ENCODE results near the gene COL28A1.

The COL28A1 gene

DNA sequence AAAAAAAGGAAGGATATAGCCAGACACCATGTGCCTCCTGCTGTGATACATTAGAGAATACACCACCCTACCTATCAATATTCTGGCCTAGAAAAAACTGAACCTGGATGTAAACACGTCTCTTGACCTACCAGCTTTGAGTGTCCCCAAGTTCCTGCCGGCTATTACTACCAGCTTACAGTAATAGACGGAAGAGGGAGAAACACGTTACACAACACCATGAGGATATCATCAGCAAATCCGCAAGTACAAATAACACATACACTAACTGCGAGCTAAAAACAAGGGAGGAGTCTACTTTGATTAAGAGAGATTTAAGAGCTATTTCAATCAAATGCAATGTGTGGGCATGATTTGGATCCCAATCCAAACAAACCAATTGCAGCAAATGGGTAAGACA is 113.0 kb downstream of the COL28A1 start:
- CTCF ChIA-PET = interaction anchor here (1.5 to 4.3 kb wide), 4 partner anchors 118 to 873 kb away, joined by 5 to 39 read pairs (median 15); no protein-coding TSS in a partner anchor
- H3K9me3 ChIP-seq (ENCODE audit: control insufficient read depth, insufficient read depth, low read depth, low read length) = no peaks in the 10 kb centered on the region
- H3K36me3 ChIP-seq (ENCODE audit: control insufficient read depth in 2 of 2, insufficient read depth in 1 of 2, low read length in 2 of 2) = no peaks in the 10 kb centered on the region
- no peak overlapping the region for H3K4me3 ChIP-seq (ENCODE audit: low read depth, low read length)
- H3K27ac ChIP-seq (ENCODE audit: extremely low read depth, low read depth, low read length) = no peak overlapping the region
- POLR2A ChIA-PET = no interaction called here
- TF ChIP-seq TCF7L2 (IDR thresholded peaks at IDR 0.05; ENCODE audit: borderline replicate concordance, low read depth, low read length) = no peak
- no peak for TF ChIP-seq ZNF664 (tag by site-specific recombination; IDR thresholded peaks at IDR 0.05)
- no peaks in the 10 kb centered on the region for H3K4me1 ChIP-seq (ENCODE audit: control insufficient read depth, insufficient read depth, low read length)

- H3K4me3 ChIP-seq (ENCODE audit: low read depth, low read length) = no peak overlapping the region
- CTCF ChIA-PET = interaction anchor here (0.7 to 4.3 kb wide), 4 partner anchors 119 to 874 kb away, joined by 3 to 39 read pairs (median 13); no protein-coding TSS in a partner anchor
- no peak overlapping the region for H3K27ac ChIP-seq (ENCODE audit: extremely low read depth, low read depth, low read length)
- TF ChIP-seq, protein P1, sequence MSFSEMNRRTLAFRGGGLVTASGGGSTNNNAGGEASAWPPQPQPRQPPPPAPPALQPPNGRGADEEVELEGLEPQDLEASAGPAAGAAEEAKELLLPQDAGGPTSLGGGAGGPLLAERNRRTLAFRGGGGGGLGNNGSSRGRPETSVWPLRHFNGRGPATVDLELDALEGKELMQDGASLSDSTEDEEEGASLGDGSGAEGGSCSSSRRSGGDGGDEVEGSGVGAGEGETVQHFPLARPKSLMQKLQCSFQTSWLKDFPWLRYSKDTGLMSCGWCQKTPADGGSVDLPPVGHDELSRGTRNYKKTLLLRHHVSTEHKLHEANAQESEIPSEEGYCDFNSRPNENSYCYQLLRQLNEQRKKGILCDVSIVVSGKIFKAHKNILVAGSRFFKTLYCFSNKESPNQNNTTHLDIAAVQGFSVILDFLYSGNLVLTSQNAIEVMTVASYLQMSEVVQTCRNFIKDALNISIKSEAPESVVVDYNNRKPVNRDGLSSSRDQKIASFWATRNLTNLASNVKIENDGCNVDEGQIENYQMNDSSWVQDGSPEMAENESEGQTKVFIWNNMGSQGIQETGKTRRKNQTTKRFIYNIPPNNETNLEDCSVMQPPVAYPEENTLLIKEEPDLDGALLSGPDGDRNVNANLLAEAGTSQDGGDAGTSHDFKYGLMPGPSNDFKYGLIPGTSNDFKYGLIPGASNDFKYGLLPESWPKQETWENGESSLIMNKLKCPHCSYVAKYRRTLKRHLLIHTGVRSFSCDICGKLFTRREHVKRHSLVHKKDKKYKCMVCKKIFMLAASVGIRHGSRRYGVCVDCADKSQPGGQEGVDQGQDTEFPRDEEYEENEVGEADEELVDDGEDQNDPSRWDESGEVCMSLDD (tag by site-specific recombination; IDR thresholded peaks at IDR 0.05) = no peak
- TF ChIP-seq ZNF394 (tag by site-specific recombination; IDR thresholded peaks at IDR 0.05; ENCODE audit: borderline replicate concordance) (no peak), ZNF266 (tag by site-specific recombination; IDR thresholded peaks at IDR 0.05; ENCODE audit: low read depth) (no peak), ZNF621 (tag by site-specific recombination; IDR thresholded peaks at IDR 0.05) (no peak), ZNF677 (tag by site-specific recombination; IDR thresholded peaks at IDR 0.05) (no peak), ZNF560 (tag by site-specific recombination; IDR thresholded peaks at IDR 0.05; ENCODE audit: borderline replicate concordance) (no peak), ZNF600 (tag by site-specific recombination; IDR thresholded peaks at IDR 0.05) (no peak), ZNF626 (tag by site-specific recombination; IDR thresholded peaks at IDR 0.05) (no peak), SETDB1 (IDR thresholded peaks at IDR 0.05; ENCODE audit: insufficient read length, low read length) (no peak), ZNF114 (tag by site-specific recombination; IDR thresholded peaks at IDR 0.05) (no peak), ZNF785 (tag by site-specific recombination; IDR thresholded peaks at IDR 0.05) (no peak), ZBTB17 (tag by site-specific recombination; IDR thresholded peaks at IDR 0.05) (no peak), ZNF148 (tag by site-specific recombination; IDR thresholded peaks at IDR 0.05; ENCODE audit: borderline replicate concordance) (no peak), ZSCAN16 (tag by site-specific recombination; IDR thresholded peaks at IDR 0.05) (no peak), ZNF133 (tag by site-specific recombination; IDR thresholded peaks at IDR 0.05) (no peak), GLIS1 (tag by site-specific recombination; IDR thresholded peaks at IDR 0.05) (no peak), ZXDB (tag by site-specific recombination; IDR thresholded peaks at IDR 0.05) (no peak), KLF16 (tag by site-specific recombination; IDR thresholded peaks at IDR 0.05) (no peak), RBAK (tag by site-specific recombination; IDR thresholded peaks at IDR 0.05) (no peak), ZNF221 (tag by site-specific recombination; IDR thresholded peaks at IDR 0.05; ENCODE audit: borderline replicate concordance) (no peak)
- H3K9me3 ChIP-seq (ENCODE audit: control insufficient read depth, insufficient read depth, low read depth, low read length) = no peaks in the 10 kb centered on the region
- H3K36me3 ChIP-seq (ENCODE audit: control insufficient read depth in 2 of 2, insufficient read depth in 1 of 2, low read length in 2 of 2) = no peaks in the 10 kb centered on the region
- H3K4me1 ChIP-seq (ENCODE audit: control insufficient read depth, insufficient read depth, low read length) = no peaks in the 10 kb centered on the region
- POLR2A ChIA-PET = no interaction called here
Observed at GRCh38 chr7:7421826-7422225, 113.8 kb downstream of the COL28A1 start.
